Testis (tissue), 2 donors: ENCODE results near the gene WDR45B.

Experiments
- CTCF ChIP-seq, 3 experiments: fragments of 450-650 bp in 2 of 3; fragments of 200-600 bp in 1 of 3; sonication (generic) in 1 of 3; IDR thresholded peaks; one replicate each; pipeline ENCODE4 v1.5.1; 2016 to 2019; ENCODE audit warnings: antibody characterized with exemption in 3 of 3, mild to moderate bottlenecking in 2 of 3, moderate library complexity in 1 of 3
- POLR2A ChIP-seq: fragments of 450-650 bp; IDR thresholded peaks from one replicate; pipeline ENCODE4 v1.6.1; 2017; ENCODE audit warnings: antibody characterized with exemption, mild to moderate bottlenecking, moderate library complexity

GRCh38 chr17:82633343-82633742, 14.9 kb downstream of the WDR45B start:
- TF ChIP-seq CTCF (IDR thresholded peaks at IDR 0.05) (no peak), POLR2A (no peak)
